NCI-H460 (cell line): ENCODE data around the gene C1orf232. TPM values are rescaled to one million over a fixed set of nuclear protein-coding genes. Genes with fewer than 3 reads are reported as not detected.

Source experiments
- DNase-seq: peaks from one replicate; pipeline ENCODE4 v3.0.0-alpha.2; 2016; ENCODE audit warnings: low read depth; ENCODE audit errors: extremely low read depth
- total RNA-seq: library from RNA; depleted of rRNA; stranded (reverse); fragments of >200 nt; shearing (Covaris generic); gene quantifications from 2 replicates; pipeline ENCODE4 v1.2.3, GENCODE V29; 2014; rRNA removed

C1orf232 gene
- total RNA-seq, 1 experiment from 2014 or later, result not detected

DNA sequence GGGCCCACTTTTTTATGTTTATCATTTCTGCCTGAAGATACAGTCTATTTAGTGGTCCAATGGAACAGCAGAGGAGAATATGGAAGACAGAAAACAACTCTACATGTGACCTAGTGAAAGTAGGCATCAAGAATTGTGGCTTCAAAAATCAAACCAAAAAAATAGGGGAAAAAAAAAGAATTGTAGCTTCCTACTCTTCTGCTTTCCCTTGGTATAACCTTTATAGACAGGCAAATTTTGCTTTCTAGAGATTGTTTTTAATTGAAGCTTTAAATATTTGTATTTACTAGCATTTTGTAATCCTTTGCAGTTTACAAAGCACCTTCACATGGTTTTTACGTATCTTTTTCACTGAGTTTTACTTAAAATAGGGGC is 42.8 kb downstream of the C1orf232 start:
- no peak for DNase-seq

GRCh38 chr1:26125382-26125781 is 43.4 kb downstream of the C1orf232 start:
- no peak for DNase-seq

GRCh38 chr1:26124418-26125331 is 44.1 kb downstream of the C1orf232 start:
- no peak for DNase-seq

DNA sequence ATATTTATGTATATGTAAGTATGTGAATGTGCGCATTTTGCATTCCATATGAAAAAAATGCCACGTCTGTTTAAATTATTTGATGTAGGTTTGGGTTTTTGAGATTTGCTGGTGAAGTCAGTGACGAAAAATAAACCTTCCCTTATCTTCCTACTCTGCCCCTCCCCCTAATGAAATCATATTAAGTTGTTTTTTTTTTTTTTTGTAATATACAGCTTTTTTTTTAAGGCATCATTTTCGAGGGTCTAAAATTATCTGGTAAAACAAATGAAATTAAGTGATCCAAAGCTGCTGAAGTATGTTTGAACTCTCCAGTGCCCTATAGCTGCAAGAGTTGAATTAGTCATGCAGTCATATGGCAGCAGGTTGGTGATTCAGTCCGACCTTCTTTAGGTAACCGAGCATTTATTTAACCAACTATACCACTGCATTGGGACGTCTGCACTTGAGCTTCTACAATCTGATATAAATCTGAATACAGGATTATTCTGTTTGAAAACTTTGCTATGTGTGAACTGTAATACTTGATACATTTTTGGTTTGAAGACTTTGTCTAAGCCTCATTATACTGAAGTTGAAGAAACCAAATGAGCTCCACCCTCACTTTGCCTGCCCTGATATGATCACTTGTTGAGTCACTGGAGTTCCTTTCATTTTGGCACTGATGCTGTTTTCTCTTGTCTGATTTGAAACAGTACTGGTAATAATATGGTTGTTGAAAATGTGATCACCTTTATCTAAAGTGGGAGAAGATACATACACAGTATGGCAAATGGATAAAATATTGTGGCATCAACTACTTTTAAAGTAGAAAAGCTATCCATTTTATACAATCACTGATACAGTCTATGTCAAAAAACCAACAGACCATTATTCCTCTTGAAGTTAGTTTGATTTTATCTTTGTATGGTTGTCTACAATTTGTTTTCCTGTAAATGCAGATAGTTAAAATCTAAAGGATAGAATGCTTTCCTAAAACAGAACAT is 45.5 kb downstream of the C1orf232 start:
- DNase-seq, result no peak

GRCh38 chr1:26121854-26122773 is 46.6 kb downstream of the C1orf232 start:
- DNase-seq, result no peak

DNA sequence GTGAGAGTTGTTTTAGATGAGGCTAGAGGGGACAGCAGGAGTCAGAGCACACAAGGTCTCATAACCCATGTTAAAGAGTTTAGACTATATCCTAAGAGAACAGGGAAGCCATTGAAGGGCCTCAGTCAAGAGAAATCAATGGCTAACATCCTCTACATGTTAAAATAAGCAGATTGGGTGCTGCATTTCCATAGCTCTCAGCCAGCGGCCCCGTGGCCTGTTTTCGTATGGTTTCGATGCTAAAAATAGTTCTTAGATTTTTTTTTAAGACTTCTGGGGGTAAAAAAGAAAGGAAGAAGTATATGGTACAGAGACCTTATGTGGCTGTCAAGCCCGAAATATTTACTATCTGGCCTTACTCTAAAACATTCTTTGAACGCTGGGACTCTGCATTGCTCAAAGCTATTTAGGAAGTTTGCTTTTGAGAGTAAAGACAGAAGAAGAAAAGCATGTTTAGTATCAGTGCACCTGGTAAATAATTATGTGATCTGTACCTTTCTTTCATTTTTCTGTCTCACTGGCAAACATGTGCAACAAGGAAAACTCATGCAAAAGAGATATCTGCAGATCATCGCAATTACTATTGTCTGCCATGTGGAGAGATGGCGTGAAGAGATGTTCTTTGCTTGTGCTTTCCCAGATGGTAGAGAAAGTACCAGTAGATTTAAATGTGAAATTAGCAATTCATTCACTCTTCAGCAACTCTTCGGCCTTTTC is 48.7 kb downstream of the C1orf232 start:
- DNase-seq, result no peak

DNA sequence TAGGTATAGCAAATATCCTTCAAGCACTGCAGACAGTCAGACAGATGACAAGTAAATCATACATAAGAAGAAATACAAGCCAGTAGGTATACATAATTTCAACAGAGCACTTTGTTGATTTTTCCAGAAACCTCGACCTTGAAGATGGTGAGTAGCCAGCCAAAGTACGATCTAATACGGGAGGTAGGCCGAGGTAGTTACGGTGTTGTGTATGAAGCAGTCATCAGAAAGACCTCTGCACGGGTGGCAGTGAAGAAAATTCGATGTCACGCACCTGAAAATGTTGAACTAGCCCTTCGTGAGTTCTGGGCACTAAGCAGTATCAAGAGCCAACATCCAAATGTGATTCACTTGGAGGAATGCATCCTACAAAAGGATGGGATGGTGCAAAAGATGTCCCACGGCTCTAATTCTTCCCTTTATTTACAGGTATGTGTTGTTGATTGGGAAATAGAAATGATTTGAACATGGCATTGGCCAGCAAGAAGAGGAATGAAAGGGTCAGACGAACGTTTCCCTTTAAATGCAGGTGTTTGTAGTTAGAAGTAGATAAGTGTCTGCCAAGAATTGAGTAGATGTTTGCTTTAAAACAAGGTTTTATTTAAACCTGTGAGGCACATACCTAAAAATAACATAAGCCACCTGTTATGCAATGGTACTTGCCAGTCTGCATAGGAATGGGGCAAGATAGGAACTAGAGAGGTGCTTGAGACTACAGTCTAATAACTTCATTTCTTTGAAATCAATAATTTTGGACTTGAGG is 54.4 kb downstream of the C1orf232 start:
- DNase-seq, result no peak

Other genes starting within 250 kb of the C1orf232 start
- 9.8 and 10.5 TPM in 2 replicates for gene PAFAH2, start 170.9 kb downstream of the C1orf232 start, total RNA-seq
- 0.05 TPM in 1 of 2 replicates, not detected in the other for gene EXTL1, start 147.2 kb downstream of the C1orf232 start, total RNA-seq
- gene SLC30A2, start 122.8 kb downstream of the C1orf232 start, total RNA-seq, result not detected in 2 replicates
- not detected in 2 replicates for gene TRIM63, start 101.3 kb downstream of the C1orf232 start, total RNA-seq
- gene PDIK1L, start 57.1 kb downstream of the C1orf232 start, total RNA-seq, result 7.6 and 7.9 TPM in 2 replicates
- gene FAM110D, start 9.9 kb downstream of the C1orf232 start, total RNA-seq, result not detected in 2 replicates
- gene ZNF593, start 945 bp upstream of the C1orf232 start, total RNA-seq, result 39.1 and 50.8 TPM in 2 replicates
- not detected in 2 replicates for gene ZNF593OS, start 2.9 kb upstream of the C1orf232 start, total RNA-seq
- 0.52 and 0.92 TPM in 2 replicates for gene CNKSR1, start 8.5 kb upstream of the C1orf232 start, total RNA-seq
- not detected in 2 replicates for gene CATSPER4, start 21.6 kb upstream of the C1orf232 start, total RNA-seq
- gene CEP85, start 65.2 kb upstream of the C1orf232 start, total RNA-seq, result 32.3 and 36.8 TPM in 2 replicates
- gene SH3BGRL3, start 111.1 kb upstream of the C1orf232 start, total RNA-seq, result 36.5 and 42.7 TPM in 2 replicates
- gene UBXN11, start 137.7 kb upstream of the C1orf232 start, total RNA-seq, result 3.9 and 4.2 TPM in 2 replicates
- not detected in 2 replicates for gene CD52, start 149.0 kb upstream of the C1orf232 start, total RNA-seq
- 0.20 TPM in 1 of 2 replicates, not detected in the other for gene CRYBG2, start 185.2 kb upstream of the C1orf232 start, total RNA-seq
- not detected in 2 replicates for gene ZNF683, start 203.8 kb upstream of the C1orf232 start, total RNA-seq
- gene LIN28A, start 241.9 kb upstream of the C1orf232 start, total RNA-seq, result not detected in 2 replicates